ENCODE measurements around the gene MYH11. TPM values are rescaled to one million over a fixed set of nuclear protein-coding genes. Genes with fewer than 3 reads are reported as not detected.

Gene MYH11
- total and polyA plus RNA-seq, 4 experiments from 2014 or later: 0.26 to 1.9 TPM; not detected in 2

GRCh38 chr16:15771694-15772093, 85.1 kb downstream of the MYH11 start:
- Mint-ChIP-seq H3K36me3 (no peaks in the 10 kb centered on the region), H3K9me3 (peaks cover 0 to 2% (median 0%) of the 10 kb centered on the region in 8 donors), H3K4me1 (no peaks in the 10 kb centered on the region), H3K27ac (no peak overlapping the region), H3K27me3 (peaks cover 6 to 10% of the 10 kb centered on the region in 2 donors), H3K4me3 (no peak overlapping the region)
- no peak for DNase-seq
- Histone ChIP-seq H3K27me3 (ENCODE audit: insufficient read depth, low read length) (no peaks in the 10 kb centered on the region), H3K27ac (ENCODE audit: low read depth, low read length) (no peak overlapping the region), H3K9me3 (ENCODE audit: control insufficient read depth in 1 of 2, low read length in 2 of 2) (no peaks in the 10 kb centered on the region), H3K36me3 (ENCODE audit: insufficient read depth, low read length) (no peaks in the 10 kb centered on the region), H3K4me3 (ENCODE audit: low read length in 2 of 2) (no peak overlapping the region), H3K4me1 (ENCODE audit: insufficient read depth, low read length) (no peaks in the 10 kb centered on the region)
- POLR2A ChIA-PET (ENCODE audit: partially characterized antibody): no interaction called here
- CTCF ChIA-PET (ENCODE audit: partially characterized antibody): no interaction called here
- intact Hi-C loops (cut with micrococcal nuclease): no loop called here

- H3K4me1 Mint-ChIP-seq: no peaks in the 10 kb centered on the region
- peaks cover 0 to 4% of the 10 kb centered on the region in 2 donors for H3K27me3 Mint-ChIP-seq
- H3K9me3 Mint-ChIP-seq: peaks cover 0 to 2% (median 0%) of the 10 kb centered on the region in 8 donors
- Histone ChIP-seq H3K27me3 (ENCODE audit: insufficient read depth, low read length) (no peaks in the 10 kb centered on the region), H3K27ac (ENCODE audit: low read depth, low read length) (no peak overlapping the region), H3K9me3 (ENCODE audit: control insufficient read depth in 1 of 2, low read length in 2 of 2) (no peaks in the 10 kb centered on the region), H3K4me3 (ENCODE audit: low read length in 2 of 2) (no peak overlapping the region), H3K36me3 (ENCODE audit: insufficient read depth, low read length) (no peaks in the 10 kb centered on the region), H3K4me1 (ENCODE audit: insufficient read depth, low read length) (no peaks in the 10 kb centered on the region)
- no peaks in the 10 kb centered on the region for H3K36me3 Mint-ChIP-seq
- H3K27ac Mint-ChIP-seq: no peak overlapping the region
- POLR2A ChIA-PET (ENCODE audit: partially characterized antibody): no interaction called here
- CTCF ChIA-PET (ENCODE audit: partially characterized antibody): interaction anchor here (0.7 kb wide), 1 partner anchor 10 kb away, joined by 3 read pairs; no protein-coding TSS in a partner anchor
- DNase-seq: no peak
- no peak overlapping the region for H3K4me3 Mint-ChIP-seq
- intact Hi-C loops (cut with micrococcal nuclease): no loop called here
Observed at GRCh38 chr16:15770512-15770911, 86.3 kb downstream of the MYH11 start.

- CTCF ChIA-PET (ENCODE audit: partially characterized antibody): no interaction called here
- H3K4me3 ChIP-seq (ENCODE audit: low read length in 2 of 2): no peak overlapping the region
- no peaks in the 10 kb centered on the region for H3K27me3 ChIP-seq (ENCODE audit: insufficient read depth, low read length)
- no peaks in the 10 kb centered on the region for H3K9me3 ChIP-seq (ENCODE audit: control insufficient read depth in 1 of 2, low read length in 2 of 2)
- no peak overlapping the region for H3K27ac ChIP-seq (ENCODE audit: low read depth, low read length)
- Mint-ChIP-seq H3K27ac (no peak overlapping the region), H3K9me3 (peaks cover 0 to 2% (median 0%) of the 10 kb centered on the region in 8 donors), H3K4me1 (no peaks in the 10 kb centered on the region), H3K4me3 (no peak overlapping the region), H3K27me3 (peaks cover 0 to 4% of the 10 kb centered on the region in 2 donors), H3K36me3 (no peaks in the 10 kb centered on the region)
- no peak for DNase-seq
- POLR2A ChIA-PET (ENCODE audit: partially characterized antibody): no interaction called here
- intact Hi-C loops (cut with micrococcal nuclease): no loop called here
- H3K4me1 ChIP-seq (ENCODE audit: insufficient read depth, low read length): no peaks in the 10 kb centered on the region
- H3K36me3 ChIP-seq (ENCODE audit: insufficient read depth, low read length): no peaks in the 10 kb centered on the region
Observed at GRCh38 chr16:15770107-15770506, 86.7 kb downstream of the MYH11 start.

GRCh38 chr16:15769239-15769638, 87.6 kb downstream of the MYH11 start:
- Histone ChIP-seq H3K9me3 (ENCODE audit: control insufficient read depth in 1 of 2, low read length in 2 of 2) (no peaks in the 10 kb centered on the region), H3K27ac (ENCODE audit: low read depth, low read length) (no peak overlapping the region), H3K4me3 (ENCODE audit: low read length in 2 of 2) (no peak overlapping the region), H3K4me1 (ENCODE audit: insufficient read depth, low read length) (no peaks in the 10 kb centered on the region), H3K27me3 (ENCODE audit: insufficient read depth, low read length) (peaks cover 2% of the 10 kb centered on the region), H3K36me3 (ENCODE audit: insufficient read depth, low read length) (no peaks in the 10 kb centered on the region)
- no peak for DNase-seq
- intact Hi-C loops (cut with micrococcal nuclease): loop anchor here (10.0 kb wide), 1 partner anchor 426 kb away; no protein-coding TSS in a partner anchor
- ChIA-PET POLR2A (ENCODE audit: partially characterized antibody) (no interaction called here), CTCF (ENCODE audit: partially characterized antibody) (interaction anchor here (1.1 kb wide), 1 partner anchor 356 kb away, joined by 3 read pairs; no protein-coding TSS in a partner anchor)
- Mint-ChIP-seq H3K27me3 (peaks cover 0 to 1% of the 10 kb centered on the region in 2 donors), H3K27ac (no peak overlapping the region), H3K9me3 (peaks cover 0 to 2% (median 0%) of the 10 kb centered on the region in 8 donors), H3K36me3 (no peaks in the 10 kb centered on the region), H3K4me1 (no peaks in the 10 kb centered on the region), H3K4me3 (no peak overlapping the region)

- Histone ChIP-seq H3K36me3 (ENCODE audit: insufficient read depth, low read length) (no peaks in the 10 kb centered on the region), H3K4me1 (ENCODE audit: insufficient read depth, low read length) (no peaks in the 10 kb centered on the region), H3K4me3 (ENCODE audit: low read length in 2 of 2) (no peak overlapping the region), H3K27me3 (ENCODE audit: insufficient read depth, low read length) (peaks cover 3% of the 10 kb centered on the region), H3K9me3 (ENCODE audit: control insufficient read depth in 1 of 2, low read length in 2 of 2) (no peaks in the 10 kb centered on the region), H3K27ac (ENCODE audit: low read depth, low read length) (no peak overlapping the region)
- ChIA-PET CTCF (ENCODE audit: partially characterized antibody) (interaction anchor here (1.1 kb wide), 1 partner anchor 357 kb away, joined by 3 read pairs; no protein-coding TSS in a partner anchor), POLR2A (ENCODE audit: partially characterized antibody) (no interaction called here)
- intact Hi-C loops (cut with micrococcal nuclease): loop anchor here (10.0 kb wide), 1 partner anchor 427 kb away; no protein-coding TSS in a partner anchor
- no peak for DNase-seq
- Mint-ChIP-seq H3K36me3 (no peaks in the 10 kb centered on the region), H3K4me1 (no peaks in the 10 kb centered on the region), H3K4me3 (no peak overlapping the region), H3K27ac (no peak overlapping the region), H3K9me3 (peaks cover 0 to 2% (median 0%) of the 10 kb centered on the region in 8 donors), H3K27me3 (peaks cover 0 to 1% of the 10 kb centered on the region in 2 donors)
Observed at GRCh38 chr16:15768201-15768600, 88.6 kb downstream of the MYH11 start.

- H3K4me3 Mint-ChIP-seq: no peak overlapping the region
- DNase-seq: no peak
- intact Hi-C loops (cut with micrococcal nuclease): loop anchor here (10.0 kb wide), 1 partner anchor 428 kb away; no protein-coding TSS in a partner anchor
- Histone ChIP-seq H3K27ac (ENCODE audit: low read depth, low read length) (no peak overlapping the region), H3K4me1 (ENCODE audit: insufficient read depth, low read length) (no peaks in the 10 kb centered on the region), H3K36me3 (ENCODE audit: insufficient read depth, low read length) (no peaks in the 10 kb centered on the region), H3K27me3 (ENCODE audit: insufficient read depth, low read length) (peaks cover 3% of the 10 kb centered on the region), H3K4me3 (ENCODE audit: low read length in 2 of 2) (no peak overlapping the region), H3K9me3 (ENCODE audit: control insufficient read depth in 1 of 2, low read length in 2 of 2) (no peaks in the 10 kb centered on the region)
- no peaks in the 10 kb centered on the region for H3K36me3 Mint-ChIP-seq
- H3K27me3 Mint-ChIP-seq: peaks cover 5 to 6% of the 10 kb centered on the region in 2 donors
- no peaks in the 10 kb centered on the region for H3K4me1 Mint-ChIP-seq
- CTCF ChIA-PET (ENCODE audit: partially characterized antibody): no interaction called here
- POLR2A ChIA-PET (ENCODE audit: partially characterized antibody): no interaction called here
- peaks cover 0 to 2% (median 0%) of the 10 kb centered on the region in 8 donors for H3K9me3 Mint-ChIP-seq
- no peak overlapping the region for H3K27ac Mint-ChIP-seq
Observed at GRCh38 chr16:15766918-15767317, 89.9 kb downstream of the MYH11 start.

- DNase-seq: peak in 4 of 5 donors; percentile 24 to 41 (median 36)
- Mint-ChIP-seq H3K4me3 (no peak overlapping the region), H3K27ac (peak overlapping the region in 1 of 7 donors; percentile 43), H3K27me3 (peaks cover 5 to 11% of the 10 kb centered on the region in 2 donors), H3K4me1 (no peaks in the 10 kb centered on the region), H3K9me3 (peaks cover 0 to 2% (median 0%) of the 10 kb centered on the region in 8 donors), H3K36me3 (no peaks in the 10 kb centered on the region)
- H3K27me3 ChIP-seq (ENCODE audit: insufficient read depth, low read length): peaks cover 3% of the 10 kb centered on the region
- H3K9me3 ChIP-seq (ENCODE audit: control insufficient read depth in 1 of 2, low read length in 2 of 2): no peaks in the 10 kb centered on the region
- CTCF ChIA-PET (ENCODE audit: partially characterized antibody): interaction anchor here (0.7 to 1.5 kb wide), 4 partner anchors 9 to 361 kb away, joined by 3 to 8 read pairs (median 4); no protein-coding TSS in a partner anchor
- no peaks in the 10 kb centered on the region for H3K4me1 ChIP-seq (ENCODE audit: insufficient read depth, low read length)
- POLR2A ChIA-PET (ENCODE audit: partially characterized antibody): interaction anchor here (0.5 kb wide), 1 partner anchor 447 kb away, joined by 3 read pairs; no protein-coding TSS in a partner anchor
- H3K4me3 ChIP-seq (ENCODE audit: low read length in 2 of 2): no peak overlapping the region
- H3K27ac ChIP-seq (ENCODE audit: low read depth, low read length): no peak overlapping the region
- no peaks in the 10 kb centered on the region for H3K36me3 ChIP-seq (ENCODE audit: insufficient read depth, low read length)
- intact Hi-C loops (cut with micrococcal nuclease): loop anchor here (10.0 kb wide), 1 partner anchor 429 kb away; no protein-coding TSS in a partner anchor
Observed at GRCh38 chr16:15765880-15766279, 90.9 kb downstream of the MYH11 start.

All from CD4-positive, alpha-beta memory T cell (primary cell).